GM21526 (cell line): Measurements from ENCODE around the gene DPP8.

Experiments used
- ATAC-seq: cut with Tn5 transposase; IDR thresholded peaks from one replicate; pipeline ENCODE4 v1.9.1; 2021; ENCODE audit warnings: moderate library complexity; ENCODE audit not compliant: unreplicated experiment, low FRiP score

DPP8 gene

GRCh38 chr15:65431731-65432130 is 85.8 kb downstream of the DPP8 start:
- ATAC-seq, result no peak

- no peak for ATAC-seq
Measured at GRCh38 chr15:65426216-65426853, 91.2 kb downstream of the DPP8 start.

GRCh38 chr15:65424683-65425082 is 92.8 kb downstream of the DPP8 start:
- no peak for ATAC-seq

- ATAC-seq, result no peak
Measured at GRCh38 chr15:65423976-65424679, 93.4 kb downstream of the DPP8 start.

- no peak for ATAC-seq
Measured at GRCh38 chr15:65423150-65423975, 94.1 kb downstream of the DPP8 start.

- ATAC-seq, result no peak
Measured at GRCh38 chr15:65421360-65422215, 95.9 kb downstream of the DPP8 start.

- ATAC-seq, result no peak
Measured at GRCh38 chr15:65420975-65421359, 96.5 kb downstream of the DPP8 start.

- ATAC-seq, result no peak
Measured at GRCh38 chr15:65418596-65418995, 98.9 kb downstream of the DPP8 start.

GRCh38 chr15:65416845-65417416 is 100.6 kb downstream of the DPP8 start:
- no peak for ATAC-seq

- no peak for ATAC-seq
Measured at GRCh38 chr15:65414841-65415621, 102.5 kb downstream of the DPP8 start.

- no peak for ATAC-seq
Measured at GRCh38 chr15:65413760-65414144, 103.7 kb downstream of the DPP8 start.

- no peak for ATAC-seq
Measured at GRCh38 chr15:65413051-65413759, 104.3 kb downstream of the DPP8 start.

- no peak for ATAC-seq
Measured at GRCh38 chr15:65412556-65412955, 104.9 kb downstream of the DPP8 start.

- no peak for ATAC-seq
Measured at GRCh38 chr15:65411465-65412071, 105.9 kb downstream of the DPP8 start.

- no peak for ATAC-seq
Measured at GRCh38 chr15:65410972-65411371, 106.5 kb downstream of the DPP8 start.

- no peak for ATAC-seq
Measured at GRCh38 chr15:65410036-65410435, 107.5 kb downstream of the DPP8 start.

- no peak for ATAC-seq
Measured at GRCh38 chr15:65409036-65409631, 108.4 kb downstream of the DPP8 start.
